Heart right ventricle (tissue), 16 donors: ENCODE measurements around the gene NUP205. TPM values are rescaled to one million over a fixed set of nuclear protein-coding genes. Genes with fewer than 3 reads are reported as not detected.

Source experiments
- ATAC-seq, 8 donors: fragments of 200-7000 bp; cut with Tn5 transposase; one replicate each; pipeline ENCODE4 v1.9.1; 2020; ENCODE audit warnings: mild to moderate bottlenecking in 8 of 8, moderate library complexity in 8 of 8, moderate number of reproducible peaks in 1 of 8
- DNase-seq, 2 donors: peaks; one replicate each; pipeline ENCODE4 v3.0.0-alpha.2; 2020
- H3K27ac ChIP-seq, 10 donors: fragments of 200-600 bp; sonication (generic) in 2 of 10; one replicate each; pipeline versions ENCODE4 v1.5.0 to v1.8.0; 2020 to 2022; ENCODE audit warnings: mild to moderate bottlenecking in 3 of 10
- H3K27me3 ChIP-seq, 7 donors: fragments of 200-600 bp; one replicate each; pipeline ENCODE4 v1.8.0; 2021 to 2022; ENCODE audit warnings: mild to moderate bottlenecking in 2 of 7
- H3K36me3 ChIP-seq, 9 donors: fragments of 200-600 bp; sonication (generic) in 1 of 9; one replicate each; pipeline versions ENCODE4 v1.5.0 to v1.8.0; 2020 to 2022; ENCODE audit warnings: mild to moderate bottlenecking in 2 of 9
- H3K4me1 ChIP-seq, 9 donors: fragments of 200-600 bp; sonication (generic) in 1 of 9; one replicate each; pipeline versions ENCODE4 v1.5.0 to v1.8.0; 2020 to 2022; ENCODE audit warnings: mild to moderate bottlenecking in 4 of 9
- H3K4me3 ChIP-seq, 10 donors: fragments of 200-600 bp; sonication (generic) in 2 of 10; one replicate each; pipeline versions ENCODE4 v1.5.0 to v1.8.0; 2020 to 2022; ENCODE audit warnings: mild to moderate bottlenecking in 7 of 10, moderate library complexity in 2 of 10
- H3K9me3 ChIP-seq, 11 donors: fragments of 200-600 bp in 10 of 11; sonication (generic) in 2 of 11; one replicate each; pipeline versions ENCODE4 v1.5.0 to v1.8.0; 2013 to 2022; ENCODE audit warnings: mild to moderate bottlenecking in 2 of 11, control low read depth in 1 of 11, moderate library complexity in 1 of 11
- CTCF ChIP-seq, 9 donors: fragments of 200-600 bp; sonication (generic) in 2 of 9; IDR thresholded peaks; one replicate each; pipeline versions ENCODE4 v1.5.0 to v1.8.0; 2021 to 2022; ENCODE audit warnings: antibody characterized with exemption in 9 of 9, mild to moderate bottlenecking in 5 of 9, moderate library complexity in 1 of 9
- WGBS, 2 donors: extraction: QIAGEN DNeasy Blood & Tissue Kit; methylation state at CpG; one replicate each; pipeline ENCODE4 v1.1.7; 2013; ENCODE audit warnings: inconsistent platforms in 1 of 2; 5-methylcytosine and 5-hydroxymethylcytosine counted together
- intact Hi-C, 10 donors: fragments of 100-400 bp; cut with DNase I; formaldehyde crosslinking; loops; one replicate each; pipeline versions ENCODE4 v1.11.1 to v1.14.2; 2022
- polyA plus RNA-seq, 2 donors: library from polyadenylated mRNA; stranded (reverse); fragments of 200-250 nt; gene quantifications; one replicate each; pipeline ENCODE4 v1.2.3, GENCODE V29; 2013
- total RNA-seq, 10 donors: library from RNA; stranded (reverse); fragmentation: NEBNext Ultra II Directional in 3 of 10; extraction: Animal tissue kit (Norgen Biotek cat#: 25700) in 3 of 10; gene quantifications; one replicate each; pipeline versions ENCODE4 v1.2.1 to v1.2.4, GENCODE V29; 2021 to 2023
- donor health status: Arrhythmogenic right ventricular cardiomyopathy.
- donor health status: ischemic (EF 13 %, LVEDD 7.1; RV severe dilation, severe dysfunction).
- donor health status: healthy with polysubstance abuse.
- donor health status: DM: no; HTN: yes; CAD: no.
- donor health status: DM: no; HTN: no; CAD: no.
- donor health status: ischemic (EF 25% LVEDD 6.9; RV normal size, moderate dysfunction).
- donor health status: ischemic (EF 25% LVEDD 5.7; RV mildly dilated, moderate dysfunction).
- donor health status: healthy.
- donor health status: DM: yes; HTN: yes; CAD: no.
- donor health status: Ischemic cardiomyopathy.
- donor health status: ischemic (EF 35%, LVEDD 5.7; RV mildly dilated, moderate dysfunction).
- donor health status: nonischemic (EF 11% LVEDD 7.7; RV severe dilation, severe dysfunction).
- donor health status: DM: yes; HTN: yes; CAD: no.
- donor health status: PGD.
- donor health status: ischemic (EF 29% LVEDD 5.4; RV normal size, mild dysfunction).
- donor health status: nonischemic (EF 23%, LVEDD 6.1; RV moderate dilation, normal function).

Gene NUP205
- total and polyA plus RNA-seq, 12 donors = 11.6 to 23.6 (median 14.1) TPM

DNA sequence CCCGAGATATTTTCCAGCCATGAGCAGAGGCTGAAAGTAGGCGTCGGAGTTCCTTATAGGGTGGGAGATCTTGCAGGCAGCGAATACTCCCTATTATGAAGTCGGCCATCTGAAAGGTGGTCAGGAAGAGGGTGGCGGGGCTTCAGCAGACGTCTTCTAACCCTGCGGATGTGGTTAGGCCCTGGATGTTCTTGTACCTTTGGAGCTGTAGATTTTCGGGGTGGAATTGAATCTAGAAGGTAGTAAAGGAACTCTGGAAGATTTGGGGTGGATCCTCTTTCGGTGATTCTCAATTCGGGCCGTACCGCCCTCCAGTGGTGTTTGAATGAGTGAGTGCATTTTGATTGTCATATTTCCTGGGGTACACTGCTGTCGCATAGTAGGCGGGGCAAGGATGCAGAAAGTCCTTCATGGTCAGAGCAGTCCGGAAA is 635 bp downstream of the NUP205 start:
- Histone ChIP-seq H3K27me3 (no peaks in the 10 kb centered on the region), H3K9me3 (no peaks in the 10 kb centered on the region), H3K4me3 (peak overlapping the region; percentile 68 to 89 (median 82)), H3K27ac (peak overlapping the region; percentile 92 to 98 (median 94)), H3K36me3 (no peaks in the 10 kb centered on the region), H3K4me1 (peaks cover 0 to 31% (median 14%) of the 10 kb centered on the region in 9 donors)
- peak; percentile 60 to 90 (median 73) for ATAC-seq
- intact Hi-C loops = loop anchor here (1.0 to 10.0 kb wide), 7 partner anchors 46 to 278 kb away; partner anchors contain the start of gene CNOT4 (in 8 of the 10)
- 0% methylated on average over 16 of the region's 16 CpGs for WGBS, 2 donors
- peak; percentile 23 to 41 for DNase-seq
- TF ChIP-seq CTCF (IDR thresholded peaks at IDR 0.05) = peak; percentile 21 to 71 (median 57)

DNA sequence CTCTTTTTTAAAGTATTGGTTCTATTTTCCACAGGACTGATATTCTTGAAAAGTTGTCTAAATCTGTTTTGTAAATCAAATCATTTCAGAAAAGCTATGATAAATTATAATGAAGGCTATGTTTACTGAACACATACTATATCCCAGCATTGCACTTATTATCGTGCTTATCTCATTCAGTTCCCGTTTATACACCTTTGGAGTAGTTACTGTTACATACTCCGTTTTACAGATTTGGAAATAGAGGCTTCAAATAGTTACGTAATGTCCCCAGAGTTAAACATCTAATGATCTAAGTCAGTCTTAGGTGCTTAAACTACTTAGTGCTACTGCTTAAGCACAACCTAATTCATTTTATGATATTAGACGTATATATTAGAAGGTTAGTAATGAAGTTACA is 1.2 kb downstream of the NUP205 start:
- WGBS, 2 donors = 53 to 65% methylated on average over 5 of the region's 5 CpGs
- Histone ChIP-seq H3K27me3 (no peaks in the 10 kb centered on the region), H3K4me1 (peaks cover 0 to 31% (median 14%) of the 10 kb centered on the region in 9 donors), H3K36me3 (no peaks in the 10 kb centered on the region), H3K9me3 (no peaks in the 10 kb centered on the region), H3K4me3 (peak overlapping the region; percentile 68 to 89 (median 82)), H3K27ac (peak overlapping the region in 7 of 10 donors; percentile 92 to 98 (median 96))
- intact Hi-C loops = loop anchor here (1.0 to 10.0 kb wide), 7 partner anchors 46 to 278 kb away; partner anchors contain the start of gene CNOT4 (in 8 of the 10)
- DNase-seq = no peak
- ATAC-seq = no peak
- TF ChIP-seq CTCF (IDR thresholded peaks at IDR 0.05) = no peak

DNA sequence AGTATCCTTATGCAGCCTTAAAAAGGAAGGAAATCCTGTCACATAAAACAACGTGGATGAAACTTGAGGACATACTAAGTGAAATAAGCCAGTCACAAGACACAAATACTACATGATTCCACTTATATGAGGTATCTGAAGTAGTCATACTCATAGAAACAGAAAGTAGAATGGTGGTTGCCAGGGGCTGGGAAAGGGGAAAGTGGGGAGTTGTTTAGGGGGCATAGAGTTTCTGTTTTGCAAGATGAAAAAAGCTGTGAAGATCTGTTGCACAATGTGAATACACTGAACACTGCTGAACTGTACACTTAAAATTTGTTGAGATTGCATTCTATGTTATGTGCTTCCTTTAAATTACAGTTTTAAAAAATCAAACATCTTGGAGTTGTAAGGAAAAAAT is 2.9 kb downstream of the NUP205 start:
- ATAC-seq (no peak), DNase-seq (no peak)
- Histone ChIP-seq H3K9me3 (no peaks in the 10 kb centered on the region), H3K36me3 (peaks cover 0 to 2% (median 0%) of the 10 kb centered on the region in 9 donors), H3K27ac (no peak overlapping the region), H3K4me1 (peaks cover 0 to 31% (median 14%) of the 10 kb centered on the region in 9 donors), H3K27me3 (no peaks in the 10 kb centered on the region), H3K4me3 (no peak overlapping the region)
- no peak for TF ChIP-seq CTCF (IDR thresholded peaks at IDR 0.05)
- intact Hi-C loops = loop anchor here in 2 of 10 donors (5.0 kb wide), 2 partner anchors 273 to 278 kb away; no protein-coding TSS in a partner anchor
- WGBS, 2 donors = 25 to 47% methylated on average over 1 of the region's 1 CpG

DNA sequence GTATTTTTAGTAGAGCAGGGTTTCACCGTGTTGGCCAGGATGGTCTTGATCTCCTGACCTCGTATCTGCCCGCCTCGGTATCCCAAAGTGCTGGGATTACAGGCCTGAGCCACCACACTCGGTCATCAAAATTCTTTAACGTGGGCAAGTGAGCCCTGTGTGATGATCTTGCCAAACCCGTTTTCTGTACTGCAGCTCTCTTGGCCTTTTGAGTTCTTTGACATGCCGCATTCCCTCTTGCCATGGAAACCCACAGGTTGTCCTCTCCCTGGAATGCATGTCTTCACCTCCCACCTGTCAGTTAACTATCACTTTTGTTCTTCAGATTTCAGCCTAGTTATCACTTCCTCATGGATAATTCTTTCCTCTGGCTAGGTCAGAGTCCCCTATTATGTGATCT is 5.0 kb downstream of the NUP205 start:
- 90 to 91% methylated on average over 8 of the region's 8 CpGs for WGBS, 2 donors
- ATAC-seq = no peak
- Histone ChIP-seq H3K36me3 (peaks cover 0 to 10% (median 0%) of the 10 kb centered on the region in 9 donors), H3K9me3 (no peaks in the 10 kb centered on the region), H3K4me3 (no peak overlapping the region), H3K27ac (no peak overlapping the region), H3K4me1 (peaks cover 0 to 31% (median 14%) of the 10 kb centered on the region in 9 donors), H3K27me3 (no peaks in the 10 kb centered on the region)
- DNase-seq = no peak
- intact Hi-C loops = loop anchor here in 2 of 10 donors (5.0 kb wide), 2 partner anchors 275 to 280 kb away; no protein-coding TSS in a partner anchor
- TF ChIP-seq CTCF (IDR thresholded peaks at IDR 0.05) = no peak
